Endothelial cell of umbilical vein (primary cell): ENCODE measurements around the gene UBE3A. TPM values are rescaled to one million over a fixed set of nuclear protein-coding genes. Genes with fewer than 3 reads are reported as not detected.

Source experiments
- BruUV-seq: library from RNA; stranded (reverse); fragments of 400-500 nt; replicated peaks from 2 replicates; lab custom pipeline; 2021; lab: Mats Ljungman, UMichigan
- CTCF ChIA-PET: fragments of 300-600, 350-600 bp; sonication (Branson Sonifier 250); formaldehyde crosslinking; loops from one replicate; lab custom pipeline; 2021; ENCODE audit warnings: antibody characterized with exemption, inconsistent platforms; lab: Charles Lee
- POLR2A ChIA-PET: fragments of 300-600, 350-600 bp; sonication (Branson Sonifier 250); formaldehyde crosslinking; loops from one replicate; lab custom pipeline; 2021; ENCODE audit warnings: antibody characterized with exemption, inconsistent platforms; lab: Charles Lee
- DNase-seq: peaks from one replicate; pipeline ENCODE4 v3.0.0-alpha.2; 2011; ENCODE audit warnings: low read depth, low spot score
- FAIRE-seq: peaks from 2 replicates; lab custom pipeline; 2011; peaks lifted over from hg19 to GRCh38; lab: Jason Lieb, UNC
- H2AFZ ChIP-seq: 2 replicates; pipeline ENCODE4 v1.6.0; 2012; ENCODE audit warnings: low read depth, low read length, control low read depth, inconsistent platforms
- H3K27ac ChIP-seq: 2 replicates; pipeline ENCODE4 v1.5.1; 2011; ENCODE audit warnings: low read depth, mild to moderate bottlenecking, control low read depth, low read length, moderate library complexity; ENCODE audit not compliant: insufficient read depth
- H3K27me3 ChIP-seq, 2 experiments: 2 replicates each; pipeline versions ENCODE4 v1.6.0 to v1.6.1; 2011; ENCODE audit warnings: low read length in 2 of 2, mixed read lengths in 1 of 2; ENCODE audit not compliant: control insufficient read depth in 2 of 2, insufficient read depth in 2 of 2
- H3K36me3 ChIP-seq, 2 experiments: 2 replicates in 1 of 2; 3 replicates in 1 of 2; pipeline ENCODE4 v1.5.1; 2011; ENCODE audit warnings: low read length in 2 of 2, mild to moderate bottlenecking in 1 of 2, moderate library complexity in 1 of 2; ENCODE audit not compliant: control insufficient read depth in 2 of 2, insufficient read depth in 2 of 2; ENCODE audit errors: extremely low read depth in 1 of 2
- H3K4me1 ChIP-seq: 3 replicates; pipeline ENCODE4 v1.5.1; 2011; ENCODE audit warnings: mild to moderate bottlenecking, low read length; ENCODE audit not compliant: control insufficient read depth, insufficient read depth; ENCODE audit errors: extremely low read depth
- H3K4me2 ChIP-seq: 2 replicates; pipeline ENCODE4 v1.6.1; 2011; ENCODE audit warnings: low read length, control low read depth, mixed read lengths; ENCODE audit not compliant: insufficient read depth
- H3K4me3 ChIP-seq, 3 experiments: fragments of 200-600 bp in 1 of 3; sonication (generic), shearing (Covaris generic) in 1 of 3; replicated peaks in 1 of 3; 2 replicates each; pipeline ENCODE4 v1.5.1; 2011 to 2016; ENCODE audit warnings: control low read depth in 3 of 3, low read length in 3 of 3, mild to moderate bottlenecking in 2 of 3, inconsistent platforms in 1 of 3, low read depth in 1 of 3, moderate library complexity in 1 of 3; ENCODE audit not compliant: insufficient read depth in 1 of 3
- H3K79me2 ChIP-seq: 2 replicates; pipeline ENCODE4 v1.6.0; 2012; ENCODE audit warnings: low read length, inconsistent platforms; ENCODE audit not compliant: control insufficient read depth, insufficient read depth
- H3K9ac ChIP-seq: replicated peaks from 2 replicates; pipeline ENCODE3; 2011; ENCODE audit warnings: low read length, control low read depth; ENCODE audit not compliant: insufficient read depth; ENCODE audit errors: extremely low read depth
- H3K9me1 ChIP-seq: replicated peaks from 3 replicates; pipeline ENCODE4 v1.6.0; 2011; ENCODE audit warnings: mild to moderate bottlenecking, low read length; ENCODE audit not compliant: control insufficient read depth, insufficient read depth; ENCODE audit errors: extremely low read depth
- H3K9me3 ChIP-seq: replicated peaks from 2 replicates; pipeline ENCODE4 v1.5.1; 2012; ENCODE audit warnings: low read length, inconsistent platforms; ENCODE audit not compliant: control insufficient read depth, insufficient read depth
- H4K20me1 ChIP-seq: replicated peaks from 2 replicates; pipeline ENCODE3; 2011; ENCODE audit warnings: mild to moderate bottlenecking, low read length; ENCODE audit not compliant: control insufficient read depth, insufficient read depth; ENCODE audit errors: extremely low read depth
- EZH2 ChIP-seq: IDR thresholded peaks from 2 replicates; pipeline ENCODE4 v1.6.1; 2012; ENCODE audit warnings: borderline replicate concordance, low read depth, mild to moderate bottlenecking, moderate library complexity, low read length, inconsistent platforms; ENCODE audit not compliant: severe bottlenecking
- FOS ChIP-seq: IDR thresholded peaks from 2 replicates; pipeline ENCODE4 v1.6.1; 2011; ENCODE audit warnings: mild to moderate bottlenecking, low read length, moderate library complexity, borderline replicate concordance; ENCODE audit not compliant: insufficient read depth
- GATA2 ChIP-seq: IDR thresholded peaks from 2 replicates; pipeline ENCODE4 v1.7.0; 2011; ENCODE audit warnings: low read depth, mild to moderate bottlenecking, moderate library complexity, mixed read lengths, low read length; ENCODE audit not compliant: insufficient read length, insufficient read depth
- JUN ChIP-seq: IDR thresholded peaks from 2 replicates; pipeline ENCODE4 v1.6.1; 2011; ENCODE audit warnings: borderline replicate concordance, low read depth; ENCODE audit not compliant: insufficient read length, insufficient read depth
- MAX ChIP-seq: IDR thresholded peaks from 2 replicates; pipeline ENCODE4 v1.6.1; 2011; ENCODE audit not compliant: insufficient read depth, insufficient read length
- MYC ChIP-seq: IDR thresholded peaks from one replicate; pipeline ENCODE4 v1.6.1; 2011; ENCODE audit warnings: mild to moderate bottlenecking, low read depth, low read length
- POLR2A ChIP-seq: IDR thresholded peaks from 2 replicates; pipeline ENCODE4 v1.6.1; 2012; ENCODE audit warnings: low read depth, mild to moderate bottlenecking, control low read depth, low read length
- POLR2AphosphoS5 ChIP-seq: IDR thresholded peaks from 2 replicates; pipeline ENCODE4 v1.6.1; 2012; ENCODE audit warnings: low read depth, mild to moderate bottlenecking, control low read depth, low read length, moderate library complexity; ENCODE audit not compliant: insufficient read depth
- dilution Hi-C: fragments of 300-500 bp; cut with MboI; formaldehyde crosslinking; loops from one replicate; pipeline ENCODE4 v1.15.0; 2019; ENCODE audit warnings: low sequenced_read_pairs; ENCODE audit not compliant: extremely low pct_ligation_motif_present
- intact Hi-C: fragments of 100-400 bp; cut with micrococcal nuclease; formaldehyde crosslinking; loops from one replicate; pipeline ENCODE4 v1.10.0; 2022
- polyA plus RNA-seq, 4 experiments: library from polyadenylated mRNA; depleted of rRNA in 3 of 4; stranded (reverse) in 3 of 4; unstranded in 1 of 4; fragments of >200 nt; gene quantifications; 2 replicates each; pipeline versions ENCODE4 v1.2.1 to v1.2.3, GENCODE V29; 2011 to 2012; ENCODE audit warnings: missing spikeins in 1 of 4
- total RNA-seq: library from RNA; stranded (reverse); gene quantifications from 2 replicates; pipeline ENCODE4 v1.2.3, GENCODE V29; 2021
- TF ChIP-seq, protein P1 (sequence below), 2 donors: IDR thresholded peaks; 1 replicate in 1 of 2; 2 replicates in 1 of 2; pipeline ENCODE4 v1.5.1; 2011; ENCODE audit warnings: low read length in 2 of 2, mild to moderate bottlenecking in 2 of 2, moderate library complexity in 2 of 2, control low read depth in 1 of 2, inconsistent platforms in 1 of 2, low read depth in 1 of 2; ENCODE audit not compliant: insufficient read depth in 1 of 2; ENCODE audit errors: extremely low read depth in 1 of 2

Gene UBE3A
- total and polyA plus RNA-seq, 2 donors (not counting 3 experiments of a cell fraction or from before 2014, with no cell fraction given) = 8.5 to 69.3 TPM

GRCh38 chr15:25450163-25450562, 11.3 kb upstream of the UBE3A start:
- Histone ChIP-seq H3K4me1 (no peaks in the 10 kb centered on the region), H3K9me1 (no peaks in the 10 kb centered on the region), H3K36me3 (no peaks in the 10 kb centered on the region), H2AFZ (no peak overlapping the region), H3K4me2 (no peak overlapping the region), H3K27ac (no peak overlapping the region), H3K9ac (no peak overlapping the region), H3K9me3 (no peaks in the 10 kb centered on the region), H3K79me2 (no peaks in the 10 kb centered on the region), H4K20me1 (no peaks in the 10 kb centered on the region), H3K27me3 (no peaks in the 10 kb centered on the region), H3K4me3 (no peak overlapping the region)
- ChIA-PET CTCF (no interaction called here), POLR2A (no interaction called here)
- intact Hi-C loops (no loop called here), dilution Hi-C loops (no loop called here)
- DNase-seq (no peak), FAIRE-seq (no peak)
- TF ChIP-seq FOS (no peak), EZH2 (no peak), POLR2AphosphoS5 (no peak)
- BruUV-seq = no TSS peak

GRCh38 chr15:25446076-25446475, 7.3 kb upstream of the UBE3A start:
- Histone ChIP-seq H2AFZ (no peak overlapping the region), H3K36me3 (no peaks in the 10 kb centered on the region), H3K79me2 (no peaks in the 10 kb centered on the region), H4K20me1 (no peaks in the 10 kb centered on the region), H3K27ac (no peak overlapping the region), H3K4me1 (no peaks in the 10 kb centered on the region), H3K9me1 (no peaks in the 10 kb centered on the region), H3K27me3 (no peaks in the 10 kb centered on the region), H3K4me3 (no peak overlapping the region), H3K4me2 (no peak overlapping the region), H3K9ac (no peak overlapping the region), H3K9me3 (no peaks in the 10 kb centered on the region)
- DNase-seq = no peak
- POLR2A ChIA-PET = no interaction called here
- BruUV-seq = no TSS peak
- no peak for TF ChIP-seq POLR2A
- TF ChIP-seq EZH2 = no peak
- TF ChIP-seq, protein P1, sequence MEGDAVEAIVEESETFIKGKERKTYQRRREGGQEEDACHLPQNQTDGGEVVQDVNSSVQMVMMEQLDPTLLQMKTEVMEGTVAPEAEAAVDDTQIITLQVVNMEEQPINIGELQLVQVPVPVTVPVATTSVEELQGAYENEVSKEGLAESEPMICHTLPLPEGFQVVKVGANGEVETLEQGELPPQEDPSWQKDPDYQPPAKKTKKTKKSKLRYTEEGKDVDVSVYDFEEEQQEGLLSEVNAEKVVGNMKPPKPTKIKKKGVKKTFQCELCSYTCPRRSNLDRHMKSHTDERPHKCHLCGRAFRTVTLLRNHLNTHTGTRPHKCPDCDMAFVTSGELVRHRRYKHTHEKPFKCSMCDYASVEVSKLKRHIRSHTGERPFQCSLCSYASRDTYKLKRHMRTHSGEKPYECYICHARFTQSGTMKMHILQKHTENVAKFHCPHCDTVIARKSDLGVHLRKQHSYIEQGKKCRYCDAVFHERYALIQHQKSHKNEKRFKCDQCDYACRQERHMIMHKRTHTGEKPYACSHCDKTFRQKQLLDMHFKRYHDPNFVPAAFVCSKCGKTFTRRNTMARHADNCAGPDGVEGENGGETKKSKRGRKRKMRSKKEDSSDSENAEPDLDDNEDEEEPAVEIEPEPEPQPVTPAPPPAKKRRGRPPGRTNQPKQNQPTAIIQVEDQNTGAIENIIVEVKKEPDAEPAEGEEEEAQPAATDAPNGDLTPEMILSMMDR (IDR thresholded peaks at IDR 0.05; ENCODE audit: extremely low read depth in 1 of 2, insufficient read depth in 1 of 2, low read depth in 1 of 2, low read length in 2 of 2) = no peak
- TF ChIP-seq MAX = no peak
- no peak for TF ChIP-seq MYC
- no peak for TF ChIP-seq JUN
- no peak for TF ChIP-seq POLR2AphosphoS5
- TF ChIP-seq GATA2 = no peak
- no peak for TF ChIP-seq FOS
- dilution Hi-C loops = no loop called here
- intact Hi-C loops = no loop called here
- FAIRE-seq = no peak
- CTCF ChIA-PET = no interaction called here
